GM18858 (cell line): ENCODE data around the gene ABCB4.

ENCODE experiments used
- ATAC-seq: cut with Tn5 transposase; IDR thresholded peaks from one replicate; pipeline ENCODE4 v1.9.1; 2021; ENCODE audit not compliant: unreplicated experiment

Gene ABCB4

GRCh38 chr7:87475359-87476178 lies at the start of gene ABCB4:
TSS of gene ABCB4 (minus strand) at chr7:87475680. CDS start at chr7:87475465, 215 bp downstream.
- peak; percentile 4 for ATAC-seq

GRCh38 chr7:87518735-87519134 lies 43.3 kb upstream of the ABCB4 start:
- ATAC-seq: no peak

- ATAC-seq: no peak
These were observed 42.4 kb upstream of the ABCB4 start for GRCh38 chr7:87517891-87518290.

- ATAC-seq: no peak
These were observed 41.8 kb upstream of the ABCB4 start for GRCh38 chr7:87517136-87517815.

- no peak for ATAC-seq
These were observed 38.4 kb upstream of the ABCB4 start for GRCh38 chr7:87513735-87514335.

GRCh38 chr7:87512906-87513305 lies 37.4 kb upstream of the ABCB4 start:
- ATAC-seq: no peak

- ATAC-seq: no peak
These were observed 36.0 kb upstream of the ABCB4 start for GRCh38 chr7:87511510-87511909.

GRCh38 chr7:87510411-87510875 lies 35.0 kb upstream of the ABCB4 start:
- no peak for ATAC-seq

GRCh38 chr7:87507446-87507845 lies 32.0 kb upstream of the ABCB4 start:
- ATAC-seq: no peak

GRCh38 chr7:87506246-87507180 lies 31.0 kb upstream of the ABCB4 start:
- ATAC-seq: no peak

GRCh38 chr7:87505557-87506245 lies 30.2 kb upstream of the ABCB4 start:
- ATAC-seq: no peak

- ATAC-seq: no peak
These were observed 29.6 kb upstream of the ABCB4 start for GRCh38 chr7:87505122-87505521.

GRCh38 chr7:87499494-87499893 lies 24.0 kb upstream of the ABCB4 start:
- no peak for ATAC-seq

GRCh38 chr7:87498893-87499292 lies 23.4 kb upstream of the ABCB4 start:
- no peak for ATAC-seq

GRCh38 chr7:87497482-87497881 lies 22.0 kb upstream of the ABCB4 start:
- no peak for ATAC-seq

- ATAC-seq: no peak
These were observed 19.9 kb upstream of the ABCB4 start for GRCh38 chr7:87495366-87495765.

- ATAC-seq: no peak
These were observed 19.0 kb upstream of the ABCB4 start for GRCh38 chr7:87494454-87494853.

GRCh38 chr7:87483131-87483530 lies 7.7 kb upstream of the ABCB4 start:
- no peak for ATAC-seq

- no peak for ATAC-seq
These were observed 6.6 kb upstream of the ABCB4 start for GRCh38 chr7:87482115-87482514.

- no peak for ATAC-seq
These were observed 4.9 kb upstream of the ABCB4 start for GRCh38 chr7:87480386-87480785.
